Smooth muscle cell (in vitro differentiated cells): ENCODE measurements around the gene FCRLB. TPM values are rescaled to one million over a fixed set of nuclear protein-coding genes. Genes with fewer than 3 reads are reported as not detected.

Experiments
- polyA plus RNA-seq: library from polyadenylated mRNA; unstranded; fragments of >200 nt; fragmentation: Nextera tagmentation; extraction: Ambion mirVana; gene quantifications from 2 replicates; pipeline ENCODE4 v1.2.1, GENCODE V29; 2016
- small RNA-seq: library from RNA; depleted of rRNA; stranded (forward); fragments of <200 nt; gene quantifications from one replicate; pipeline ENCODE3, GENCODE V24; 2014
- total RNA-seq: library from RNA; depleted of rRNA; stranded (reverse); fragments of >200 nt; gene quantifications from 2 replicates; pipeline ENCODE4 v1.2.3, GENCODE V29; 2014

The FCRLB gene
- total and polyA plus RNA-seq, 2 experiments from 2014 or later, result 0.50 to 0.99 TPM

Small RNA genes lying within 50 kb of the gene (small RNA-seq; reads per million reads assigned to genes)
- gene RF00019 (not detected), gene RN7SL466P (not detected)

Other genes with a start within 250 kb of the FCRLB start
- gene FCGR2A, start 216.1 kb upstream of the FCRLB start, total RNA-seq, result 0.36 TPM in 1 of 2 replicates, not detected in the other
- 0.15 and 0.46 TPM in 2 replicates for gene FCGR2A, start 216.1 kb upstream of the FCRLB start, polyA plus RNA-seq
- 0.18 and 0.81 TPM in 2 replicates for gene HSPA6, start 197.0 kb upstream of the FCRLB start, total RNA-seq
- gene HSPA6, start 197.0 kb upstream of the FCRLB start, polyA plus RNA-seq, result 0.14 and 0.45 TPM in 2 replicates
- not detected in 2 replicates for gene FCGR3A, start 171.7 kb upstream of the FCRLB start, total RNA-seq
- gene FCGR3A, start 171.7 kb upstream of the FCRLB start, polyA plus RNA-seq, result 0.09 TPM in 1 of 2 replicates, not detected in the other
- 1.5 TPM in 1 of 2 replicates, not detected in the other for gene FCGR3B, start 90.4 kb upstream of the FCRLB start, total RNA-seq
- 1.8 TPM in 1 of 2 replicates, not detected in the other for gene FCGR3B, start 90.4 kb upstream of the FCRLB start, polyA plus RNA-seq
- not detected in 2 replicates for gene FCGR2B, start 58.4 kb upstream of the FCRLB start, total RNA-seq
- not detected in 2 replicates for gene FCGR2B, start 58.4 kb upstream of the FCRLB start, polyA plus RNA-seq
- 0.40 TPM in 1 of 2 replicates, not detected in the other for gene FCRLA, start 14.3 kb upstream of the FCRLB start, total RNA-seq
- 0.35 TPM in 1 of 2 replicates, not detected in the other for gene FCRLA, start 14.3 kb upstream of the FCRLB start, polyA plus RNA-seq
- gene DUSP12, start 28.2 kb downstream of the FCRLB start, total RNA-seq, result 39.3 and 45.7 TPM in 2 replicates
- 39.2 and 41.8 TPM in 2 replicates for gene DUSP12, start 28.2 kb downstream of the FCRLB start, polyA plus RNA-seq
- 22.9 and 25.5 TPM in 2 replicates for gene ATF6, start 44.8 kb downstream of the FCRLB start, total RNA-seq
- gene ATF6, start 44.8 kb downstream of the FCRLB start, polyA plus RNA-seq, result 7.8 and 9.3 TPM in 2 replicates